GM19455 (cell line): ENCODE data around the gene PTGDS.

Source experiments
- ATAC-seq: cut with Tn5 transposase; IDR thresholded peaks from one replicate; pipeline ENCODE4 v1.9.1; 2021; ENCODE audit not compliant: unreplicated experiment

Gene PTGDS

DNA sequence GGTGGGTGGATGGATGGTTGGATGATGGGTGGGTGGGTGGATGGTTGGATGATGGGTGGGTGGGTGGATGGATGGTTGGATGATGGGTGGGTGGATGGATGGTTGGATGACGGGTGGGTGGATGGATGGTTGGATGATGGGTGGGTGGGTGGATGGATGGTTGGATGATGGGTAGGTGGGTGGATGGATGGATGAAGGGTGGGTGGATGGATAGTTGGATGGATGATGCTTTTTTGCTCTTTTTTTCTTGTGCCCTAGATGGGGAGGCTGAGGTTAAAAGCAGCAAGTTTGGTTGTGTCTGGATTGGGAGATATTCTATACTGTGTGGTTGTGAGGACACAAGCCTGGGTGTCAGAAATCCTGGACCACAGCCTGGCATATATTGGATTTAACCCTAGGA, 19.8 kb upstream of the PTGDS start:
- ATAC-seq, result no peak

DNA sequence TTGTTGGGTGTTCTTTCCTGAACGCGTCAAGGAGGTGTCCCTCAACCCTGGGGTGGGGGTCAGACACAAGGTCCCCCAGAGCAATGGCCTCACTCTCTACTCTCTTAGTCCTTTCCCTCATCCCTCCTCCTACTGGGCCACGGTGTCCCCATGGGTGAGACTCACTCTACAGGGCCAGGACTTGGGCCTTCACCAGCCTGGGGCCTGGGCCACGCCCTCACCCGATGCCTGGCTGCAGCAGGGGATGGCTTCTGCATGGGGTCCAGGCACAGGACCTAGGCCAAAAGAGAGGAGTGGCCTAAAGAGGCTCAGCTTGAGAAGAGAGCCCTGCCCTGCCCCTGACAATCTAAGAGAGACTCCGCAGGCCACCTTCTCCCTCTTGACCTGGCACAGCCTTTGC, 19.4 kb upstream of the PTGDS start:
- no peak for ATAC-seq

DNA sequence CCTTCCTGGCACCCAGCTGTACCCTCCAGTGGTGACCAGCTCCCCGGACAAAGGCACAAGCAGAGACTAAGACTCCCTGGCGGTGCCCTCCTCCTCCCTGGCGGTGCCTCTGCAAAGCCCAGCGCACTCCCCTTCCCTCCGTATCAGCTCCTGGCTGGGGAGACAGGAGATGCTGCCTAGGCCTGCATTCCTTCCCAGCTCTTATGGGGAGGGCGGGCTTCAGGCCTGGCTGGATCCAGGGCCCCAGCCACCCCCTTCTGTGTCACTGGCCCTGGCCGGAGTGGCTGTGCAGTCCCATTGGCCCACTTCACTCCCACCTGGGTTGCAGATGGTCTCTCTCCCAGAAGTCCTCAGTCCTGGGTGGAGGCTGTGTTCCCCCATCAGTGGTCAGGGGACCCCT, 18.8 kb upstream of the PTGDS start:
- no peak for ATAC-seq

DNA sequence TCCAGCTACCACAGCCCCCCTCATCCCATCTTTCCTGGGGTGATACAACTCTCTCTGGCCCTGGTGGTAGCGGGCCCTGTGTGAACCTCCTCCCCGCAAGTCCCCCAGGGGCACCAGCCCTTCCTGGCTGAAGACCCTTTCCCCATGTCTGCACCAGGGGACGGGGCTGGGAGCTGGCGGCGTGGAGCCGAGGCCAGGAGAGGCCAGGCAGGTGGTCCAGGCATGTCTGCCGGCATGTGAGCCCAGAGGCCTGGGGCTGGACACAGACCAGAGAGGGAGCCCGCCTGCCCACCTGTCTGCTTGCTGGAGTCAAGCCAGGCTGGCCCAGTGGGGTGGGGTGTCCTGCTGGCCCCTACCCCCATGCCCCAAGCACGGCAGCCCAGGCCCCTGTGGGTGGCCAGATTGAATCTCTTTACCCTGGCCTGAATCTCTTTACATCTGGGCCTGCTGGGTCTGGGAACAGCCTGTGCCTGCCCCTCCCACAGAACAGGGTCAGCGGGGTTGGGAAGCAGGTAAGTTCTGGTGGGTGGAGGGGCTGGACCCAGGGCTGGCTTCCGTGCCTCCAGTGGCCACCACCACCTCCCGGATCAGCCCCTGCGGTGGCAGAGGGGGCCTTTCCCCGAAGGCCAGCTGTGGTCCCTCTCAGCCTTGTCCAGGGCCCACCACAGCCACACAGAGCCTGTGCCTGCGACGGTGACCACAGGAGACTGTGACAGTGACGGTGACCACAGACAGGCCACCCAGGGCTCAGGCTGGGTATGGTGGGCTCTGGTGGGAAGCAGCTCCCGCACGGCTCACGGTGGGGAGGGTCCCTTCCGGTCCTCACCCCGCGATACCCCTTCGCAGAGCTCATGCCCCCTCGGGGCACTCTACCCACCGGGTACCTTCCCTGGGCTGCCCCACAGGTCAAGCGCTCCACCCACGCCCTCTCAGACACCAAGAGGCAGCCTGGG, 18.1 kb upstream of the PTGDS start:
- ATAC-seq, result no peak

DNA sequence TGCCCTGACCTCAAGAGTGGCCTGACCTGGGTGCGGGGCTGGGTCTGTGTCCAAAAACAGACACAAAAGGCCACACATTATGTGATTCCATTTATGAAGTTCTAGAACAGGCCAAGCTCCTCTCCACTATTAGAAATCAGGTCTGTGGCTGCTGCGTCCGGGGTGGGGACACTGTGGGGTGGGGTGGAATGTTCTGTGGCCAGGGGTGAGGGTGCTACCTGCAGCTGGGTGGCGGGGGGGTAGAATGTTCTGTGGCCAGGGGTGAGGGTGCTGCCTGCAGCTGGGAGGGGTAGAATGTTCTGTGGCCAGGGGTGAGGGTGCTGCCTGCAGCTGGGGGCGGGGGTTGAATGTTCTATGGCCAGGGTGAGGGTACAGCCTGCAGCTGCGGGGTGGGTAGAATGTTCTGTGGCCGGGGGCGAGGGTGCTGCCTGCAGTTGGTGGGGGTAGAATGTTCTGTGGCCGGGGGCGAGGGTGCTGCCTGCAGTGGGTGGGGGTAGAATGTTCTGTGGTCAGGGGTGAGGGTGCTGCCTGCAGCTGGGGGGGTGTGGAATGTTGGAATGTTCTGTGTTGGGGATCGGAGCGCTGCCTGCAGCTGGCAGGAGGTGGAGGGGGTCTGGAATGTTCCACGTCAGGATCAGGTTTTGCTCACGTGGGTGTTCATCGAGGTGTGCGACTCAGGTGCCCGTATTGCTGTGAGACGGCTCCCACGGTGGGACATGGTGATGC, 16.9 kb upstream of the PTGDS start:
- ATAC-seq, result no peak

DNA sequence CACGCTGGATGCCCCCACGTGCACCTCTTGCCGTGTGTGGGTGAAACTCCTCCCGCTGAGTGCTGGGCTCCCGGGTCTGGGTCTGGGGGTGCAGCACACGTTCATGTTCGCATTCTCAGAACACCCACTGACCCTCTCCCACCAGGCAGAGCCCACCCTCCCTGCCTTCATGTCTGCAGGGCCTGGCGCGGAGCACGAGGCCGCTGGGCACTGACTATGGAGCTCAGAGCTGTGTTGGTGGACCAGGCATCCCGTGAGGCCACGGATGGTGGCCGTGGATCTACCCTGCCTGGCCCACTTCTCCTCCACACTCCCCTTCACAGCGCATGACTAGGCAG, 16.4 kb upstream of the PTGDS start:
- ATAC-seq, result no peak

DNA sequence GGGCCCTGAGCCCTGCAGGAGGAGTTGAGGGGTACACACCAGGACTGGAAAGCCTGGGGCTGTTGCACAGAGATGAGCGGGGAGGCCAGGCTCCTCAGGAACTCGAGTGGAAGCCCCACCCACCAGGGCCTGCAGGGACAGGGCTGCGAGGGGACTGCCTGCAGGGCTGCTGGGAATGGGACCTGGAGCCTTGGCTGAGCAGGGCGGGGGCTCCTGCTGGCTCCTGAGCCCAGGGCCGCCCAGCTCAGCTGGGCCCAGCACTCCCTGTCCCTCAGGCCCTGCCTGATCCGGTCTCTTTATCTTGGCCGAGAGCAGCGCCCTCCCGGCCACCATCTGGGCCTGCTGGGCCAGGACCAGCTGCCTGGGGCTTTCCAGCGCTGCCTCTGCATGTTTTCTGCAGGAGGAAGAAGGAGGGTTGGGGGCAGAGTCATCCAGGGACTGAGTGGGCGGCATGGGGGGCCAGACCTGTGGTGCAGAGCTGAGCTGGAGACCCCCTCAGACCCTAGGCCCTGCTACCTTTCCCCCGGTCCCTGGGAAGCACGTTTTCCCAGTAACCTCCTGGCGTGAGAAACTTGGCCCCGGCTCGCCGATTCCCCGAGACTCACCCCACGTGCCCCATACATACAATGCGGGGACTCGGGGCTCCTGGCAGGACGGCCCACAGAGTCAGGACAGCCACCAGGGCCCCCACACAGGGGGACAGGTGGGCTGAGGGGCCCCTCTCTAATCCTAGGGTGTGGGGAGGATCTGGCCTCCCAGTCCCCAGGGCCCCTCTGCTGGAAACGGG, 15.8 kb upstream of the PTGDS start:
- no peak for ATAC-seq

DNA sequence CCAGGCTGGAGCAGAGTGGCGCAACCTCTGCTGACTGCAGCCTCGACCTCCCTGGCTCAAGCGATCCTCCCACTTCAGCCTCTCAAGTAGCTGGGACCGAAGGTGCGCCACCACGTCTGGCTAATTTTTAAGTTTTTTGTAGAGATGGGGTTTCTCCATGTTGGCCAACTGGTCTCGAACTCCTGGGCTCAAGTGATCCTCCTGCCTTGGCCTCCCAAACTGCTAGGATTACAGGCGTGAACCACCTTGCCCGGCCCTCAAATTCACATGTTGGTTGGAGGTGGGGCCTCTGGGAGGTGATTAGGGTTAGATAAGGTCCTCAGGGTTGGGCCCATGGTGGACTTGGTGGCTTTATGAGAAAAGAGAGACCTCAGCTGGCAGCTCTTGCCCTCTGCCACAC, 15.1 kb upstream of the PTGDS start:
- ATAC-seq, result no peak

DNA sequence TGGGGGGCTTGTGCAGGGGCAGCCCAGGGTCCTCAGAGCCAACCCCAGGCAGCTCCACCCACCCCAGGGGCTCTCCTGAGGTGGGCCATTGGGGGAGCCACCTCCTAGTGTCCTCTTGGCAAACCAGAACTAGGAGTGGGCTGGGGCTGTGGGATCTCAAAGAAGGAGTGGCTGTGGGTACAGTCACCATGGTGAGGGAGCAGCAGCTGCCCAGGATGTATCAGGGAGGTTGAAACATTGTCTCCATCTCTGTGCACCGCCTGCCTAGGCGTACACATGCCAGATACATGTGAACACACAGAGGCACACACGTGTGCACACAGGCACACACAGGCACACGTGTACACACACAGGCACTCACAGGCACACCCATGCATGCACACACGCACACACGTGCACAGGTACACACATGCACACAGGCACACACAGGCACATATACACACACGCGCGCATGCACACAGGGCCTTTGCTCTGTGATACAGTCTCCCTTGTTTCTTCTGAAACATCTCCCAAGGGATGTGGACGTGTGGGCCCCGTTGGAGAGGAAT, 14.5 kb upstream of the PTGDS start:
- ATAC-seq, result no peak

DNA sequence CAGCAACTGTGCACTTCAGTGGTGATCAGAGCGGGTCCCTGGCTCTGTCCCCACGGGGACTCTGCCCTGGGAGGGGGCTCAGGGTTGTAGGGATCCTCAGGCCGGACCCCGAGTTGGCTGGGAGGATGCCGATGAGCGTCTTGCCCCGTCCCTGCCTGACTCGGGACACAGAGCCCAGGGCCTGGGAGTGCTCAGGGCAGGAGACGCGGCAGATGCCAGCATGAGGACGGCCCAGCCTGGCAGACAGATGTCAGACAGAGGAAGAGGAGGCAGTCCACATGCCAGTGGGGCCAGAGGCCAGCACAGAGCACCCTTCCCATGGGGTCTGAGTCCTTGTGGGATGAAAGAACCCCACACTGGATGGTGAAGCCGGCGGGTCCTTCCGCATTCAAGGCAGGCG, 14.0 kb upstream of the PTGDS start:
- ATAC-seq, result no peak

DNA sequence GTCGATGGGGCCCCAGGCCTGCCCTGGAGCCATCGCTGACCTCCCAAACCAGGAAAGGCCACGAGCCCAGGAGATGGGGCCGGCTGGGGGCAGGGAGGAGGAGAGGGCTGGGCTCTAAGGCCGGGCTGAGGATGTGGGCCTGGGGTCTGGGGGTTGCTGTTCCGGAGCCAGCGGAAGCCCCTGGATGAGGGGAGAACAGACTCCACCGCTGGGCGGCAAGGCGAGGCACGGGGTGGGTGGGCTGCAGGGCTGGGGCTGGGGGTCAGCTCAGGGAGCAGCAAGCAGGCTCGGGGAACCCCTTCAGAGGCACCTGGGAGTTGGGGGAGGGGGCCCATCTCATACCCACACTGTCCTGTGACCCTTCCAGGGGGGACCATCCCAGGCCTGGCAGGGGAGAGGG, 13.6 kb upstream of the PTGDS start:
- ATAC-seq, result no peak

DNA sequence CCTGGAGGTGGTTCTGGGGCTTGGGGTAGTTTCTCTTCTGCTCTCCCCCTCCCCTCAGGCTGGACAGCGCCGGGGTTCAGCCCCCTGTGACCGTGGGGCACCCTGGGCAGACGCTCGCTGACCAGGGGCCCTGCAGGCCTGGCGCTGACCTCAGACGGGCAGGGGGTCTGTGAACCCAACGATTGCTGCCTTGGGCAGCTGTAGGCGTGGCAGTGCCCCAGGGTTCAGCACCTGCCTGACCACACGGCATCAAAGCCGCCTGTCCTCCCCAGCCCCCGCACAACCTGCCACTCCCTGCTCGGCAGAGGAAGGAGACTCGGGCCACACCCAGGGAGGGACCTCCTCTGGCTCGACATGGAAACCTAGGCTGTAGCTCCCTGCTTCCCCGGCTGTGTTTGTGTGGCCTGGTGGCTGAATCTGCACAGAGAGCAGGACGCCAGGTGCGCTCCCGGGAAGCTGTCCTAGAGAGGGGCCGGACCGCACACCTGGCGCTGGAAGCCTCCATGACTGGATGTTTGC, 13.1 kb upstream of the PTGDS start:
- no peak for ATAC-seq

DNA sequence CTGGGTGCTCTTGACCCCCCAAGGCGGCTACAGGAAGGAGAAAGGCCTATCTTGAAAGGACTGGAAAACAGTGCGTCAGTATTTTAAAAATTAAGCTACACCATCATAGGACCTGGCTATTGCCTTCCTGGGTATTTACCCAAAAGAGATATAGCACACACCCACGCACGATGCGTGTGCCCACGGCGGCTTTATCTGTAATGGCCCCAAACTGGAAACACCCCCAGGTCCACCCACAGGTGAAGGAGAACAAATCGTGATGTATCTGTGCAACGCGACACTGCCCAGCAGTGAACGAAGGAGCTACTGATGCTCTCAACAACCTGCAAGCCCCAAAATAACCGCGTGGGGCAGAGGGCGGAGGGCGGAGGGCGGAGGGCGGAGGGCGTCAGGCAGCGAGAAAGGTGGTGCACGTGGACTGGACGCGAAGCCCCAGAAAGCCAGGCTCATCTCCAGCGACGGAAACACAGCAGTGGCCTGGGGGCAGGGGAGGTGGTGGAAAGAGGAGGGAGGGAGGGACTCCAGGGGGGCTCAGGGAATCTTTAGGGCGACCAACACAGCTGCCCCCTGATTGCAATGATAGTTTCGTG, 12.4 kb upstream of the PTGDS start:
- ATAC-seq, result no peak

DNA sequence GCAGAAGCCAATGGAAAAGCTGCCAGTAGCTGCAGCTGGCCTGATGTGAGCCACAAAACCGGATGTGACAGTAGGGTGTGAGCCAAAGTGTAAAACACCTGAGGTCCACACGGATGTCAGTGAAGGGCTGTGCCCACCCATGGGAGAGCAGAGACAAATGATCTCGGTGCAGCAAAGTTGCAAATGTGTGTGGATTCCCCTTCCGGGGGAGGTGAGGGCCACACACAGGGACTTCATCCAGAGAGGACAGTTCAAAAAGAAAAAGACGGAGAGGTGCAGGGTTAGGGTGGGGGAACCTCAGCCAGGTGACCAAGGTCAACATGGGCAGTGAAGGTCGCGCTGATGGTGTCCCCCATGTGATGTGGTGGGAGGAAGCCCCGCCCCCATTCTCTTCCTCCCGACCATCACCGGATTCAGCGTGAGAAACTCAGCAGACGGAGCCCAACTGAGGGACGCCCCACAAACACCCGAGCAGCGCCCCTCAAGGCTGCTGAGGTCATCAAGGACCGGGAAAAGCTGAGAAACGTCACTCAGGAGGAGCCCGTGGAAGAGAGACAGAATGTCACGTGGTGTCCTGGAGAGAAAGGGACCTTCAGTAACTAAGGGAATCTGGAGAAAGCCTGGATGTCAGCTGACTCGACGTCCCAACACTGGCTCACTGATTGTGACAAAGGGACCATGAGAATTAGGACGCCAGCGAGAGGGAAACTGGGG, 11.4 kb upstream of the PTGDS start:
- no peak for ATAC-seq

DNA sequence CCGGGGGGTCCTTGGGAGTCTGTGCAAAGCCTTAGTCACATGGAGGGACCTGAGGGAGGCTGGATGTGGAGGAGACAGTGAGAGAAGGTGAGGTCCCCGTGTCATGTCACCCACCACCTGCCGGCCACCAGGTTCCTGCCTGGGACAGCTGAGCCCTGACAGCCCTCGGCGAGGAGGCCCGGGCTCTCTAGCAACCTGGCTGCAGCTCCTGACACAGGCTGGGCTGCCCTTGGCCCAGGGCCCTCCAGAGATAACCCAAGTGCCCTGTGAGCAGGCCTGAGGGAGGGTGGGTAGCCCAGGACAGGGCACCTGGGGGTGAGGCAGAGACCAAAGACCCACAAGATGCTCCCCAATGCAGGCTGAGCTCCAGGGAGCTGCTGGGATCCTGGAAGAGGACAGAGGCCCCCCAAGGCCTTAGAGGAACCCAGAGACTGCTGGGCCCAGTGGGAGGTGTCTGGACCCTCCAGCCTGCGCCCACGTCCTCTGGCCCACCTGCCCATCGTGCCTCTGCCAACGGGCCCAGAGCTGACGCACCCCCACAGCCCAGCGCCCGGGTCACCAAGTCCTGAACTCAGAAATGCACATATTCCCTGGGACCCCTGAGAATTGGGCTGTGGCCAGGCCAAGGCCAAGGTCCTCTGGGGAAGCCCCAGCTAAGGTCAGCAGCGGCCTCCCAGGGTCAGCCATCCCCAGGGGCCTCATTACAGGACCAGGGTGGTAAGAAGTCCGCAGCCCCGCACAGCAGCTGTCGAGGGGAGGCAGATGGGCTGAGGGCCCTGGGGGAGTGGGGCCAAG, 8.8 kb upstream of the PTGDS start:
- ATAC-seq, result no peak

DNA sequence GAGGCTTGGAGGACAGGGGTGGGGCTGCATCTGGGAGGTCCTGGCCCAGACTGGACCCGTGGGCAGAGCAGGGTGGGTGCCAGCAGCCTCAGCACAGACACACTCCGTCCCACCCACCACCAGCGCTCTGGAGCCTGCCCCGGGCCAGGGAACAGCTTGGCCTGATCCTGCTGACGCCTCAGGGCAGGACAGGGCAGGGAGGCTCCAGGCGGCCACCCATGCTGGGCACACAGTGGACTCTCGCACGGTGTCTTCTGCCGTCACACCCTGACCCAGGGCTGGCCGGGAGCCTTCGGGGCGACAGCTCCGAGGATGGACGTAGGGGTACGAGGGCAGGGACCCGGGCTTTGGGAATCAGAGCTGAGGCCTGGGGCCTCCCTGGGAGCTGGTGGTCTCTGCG, 8.2 kb upstream of the PTGDS start:
- no peak for ATAC-seq

DNA sequence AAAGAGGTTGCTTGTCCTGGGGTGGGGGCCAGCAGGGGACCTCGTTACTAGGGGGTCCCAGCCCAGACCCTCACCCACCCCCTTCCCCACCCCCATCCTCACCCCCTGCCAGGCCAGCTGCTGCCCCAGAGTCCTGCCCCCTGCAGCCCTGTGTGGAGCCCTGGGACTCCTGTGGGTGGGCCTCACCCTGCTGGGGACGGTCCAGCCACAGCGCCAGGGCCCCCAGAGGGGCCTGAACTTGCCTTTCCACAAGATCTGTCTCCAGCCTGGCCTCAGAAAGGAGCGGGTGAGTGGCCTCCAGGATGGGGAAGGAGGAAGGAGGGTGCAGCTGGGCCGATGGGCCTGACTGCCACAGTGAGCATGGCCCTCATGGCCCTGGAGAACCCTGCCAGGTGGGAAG, 7.5 kb upstream of the PTGDS start:
- ATAC-seq, result no peak

DNA sequence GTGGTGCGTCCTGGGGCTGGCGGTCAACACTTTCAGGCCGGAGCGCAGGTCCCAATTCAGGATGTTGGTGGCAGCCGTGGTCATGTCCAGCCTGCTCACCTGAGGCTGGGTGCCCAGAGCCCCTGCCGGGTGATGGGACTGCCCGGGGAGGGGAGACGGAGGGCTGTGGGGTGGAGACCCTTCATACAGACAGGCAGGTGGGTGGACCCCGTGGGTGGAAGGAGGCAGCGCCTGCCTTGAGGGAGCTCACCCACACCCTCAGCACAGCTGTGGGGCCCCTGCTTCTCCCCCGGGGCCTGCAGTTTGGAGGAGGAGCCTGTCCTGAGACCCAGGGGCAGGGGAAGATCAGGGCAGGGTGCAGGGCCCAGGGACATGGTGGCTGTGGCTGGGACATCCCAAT, 6.9 kb upstream of the PTGDS start:
- no peak for ATAC-seq

DNA sequence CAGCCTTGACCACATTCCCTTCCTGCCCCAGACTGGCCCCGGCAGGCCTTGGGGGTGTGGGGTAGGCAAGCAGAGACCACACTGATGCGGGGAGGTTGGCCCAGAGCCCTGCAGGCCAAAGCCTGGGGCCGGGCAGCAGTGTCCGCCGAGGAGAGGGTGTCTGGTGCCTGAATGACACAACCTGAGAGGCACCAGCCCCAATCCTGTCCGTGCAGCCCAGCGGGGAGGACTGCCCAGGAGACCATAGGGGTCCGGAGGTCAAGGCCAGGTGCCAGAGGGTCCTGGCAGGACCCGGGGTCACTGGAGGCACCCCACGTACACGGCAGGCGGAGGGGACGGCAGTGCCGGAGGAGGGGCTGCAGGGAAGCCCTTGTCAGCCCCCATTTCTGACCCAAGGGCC, 5.6 kb upstream of the PTGDS start:
- no peak for ATAC-seq
